Activated B cell treated with CpG ODN at 0.5 μM for 24 hours (primary cell): ENCODE data around the gene DIS3L2. TPM values are rescaled to one million over a fixed set of nuclear protein-coding genes. Genes with fewer than 3 reads are reported as not detected.

ENCODE experiments used
- ATAC-seq: fragments of 200-7000 bp; cut with Tn5 transposase; one replicate; pipeline ENCODE4 v1.10.0; 2021; ENCODE audit warnings: low read depth, mild to moderate bottlenecking, moderate library complexity
- CTCF ChIA-PET: fragments of 350-600 bp; sonication (Branson Sonifier 250); formaldehyde crosslinking; loops from one replicate; lab custom pipeline; 2021; ENCODE audit warnings: antibody characterized with exemption; lab: Charles Lee
- POLR2A ChIA-PET: fragments of 350-600 bp; sonication (Branson Sonifier 250); formaldehyde crosslinking; loops from one replicate; lab custom pipeline; 2021; ENCODE audit warnings: antibody characterized with exemption; lab: Charles Lee
- DNase-seq: peaks from one replicate; pipeline ENCODE4 v3.0.0; 2022
- H3K27ac Mint-ChIP-seq: one replicate; pipeline ENCODE4 v1.8.0; 2020; ENCODE audit warnings: mixed read lengths
- H3K27me3 Mint-ChIP-seq: one replicate; pipeline ENCODE4 v1.8.0; 2021; ENCODE audit warnings: mixed read lengths
- H3K36me3 Mint-ChIP-seq: one replicate; pipeline ENCODE4 v1.8.0; 2021; ENCODE audit warnings: low read depth, mixed read lengths
- H3K4me1 Mint-ChIP-seq: one replicate; pipeline ENCODE4 v1.8.0; 2021; ENCODE audit warnings: mixed read lengths
- H3K4me3 Mint-ChIP-seq: one replicate; pipeline ENCODE4 v1.8.0; 2020; ENCODE audit warnings: mild to moderate bottlenecking, mixed read lengths
- H3K9me3 Mint-ChIP-seq: one replicate; pipeline ENCODE4 v1.8.0; 2020; ENCODE audit warnings: mixed read lengths
- intact Hi-C: fragments of 100-400 bp; cut with micrococcal nuclease; formaldehyde crosslinking; loops from one replicate; pipeline ENCODE4 v1.15.1; 2024
- total RNA-seq: library from RNA; stranded (reverse); gene quantifications from 2 replicates; pipeline ENCODE4 v1.2.3, GENCODE V29; 2022
- TF ChIP-seq, protein P1 (sequence below): fragments of 200-600 bp; IDR thresholded peaks from one replicate; pipeline ENCODE4 v1.8.0; 2022; ENCODE audit warnings: antibody characterized with exemption, mild to moderate bottlenecking

DIS3L2 gene
- total RNA-seq, 1 donor from 2014 or later = 65.9 TPM

DNA sequence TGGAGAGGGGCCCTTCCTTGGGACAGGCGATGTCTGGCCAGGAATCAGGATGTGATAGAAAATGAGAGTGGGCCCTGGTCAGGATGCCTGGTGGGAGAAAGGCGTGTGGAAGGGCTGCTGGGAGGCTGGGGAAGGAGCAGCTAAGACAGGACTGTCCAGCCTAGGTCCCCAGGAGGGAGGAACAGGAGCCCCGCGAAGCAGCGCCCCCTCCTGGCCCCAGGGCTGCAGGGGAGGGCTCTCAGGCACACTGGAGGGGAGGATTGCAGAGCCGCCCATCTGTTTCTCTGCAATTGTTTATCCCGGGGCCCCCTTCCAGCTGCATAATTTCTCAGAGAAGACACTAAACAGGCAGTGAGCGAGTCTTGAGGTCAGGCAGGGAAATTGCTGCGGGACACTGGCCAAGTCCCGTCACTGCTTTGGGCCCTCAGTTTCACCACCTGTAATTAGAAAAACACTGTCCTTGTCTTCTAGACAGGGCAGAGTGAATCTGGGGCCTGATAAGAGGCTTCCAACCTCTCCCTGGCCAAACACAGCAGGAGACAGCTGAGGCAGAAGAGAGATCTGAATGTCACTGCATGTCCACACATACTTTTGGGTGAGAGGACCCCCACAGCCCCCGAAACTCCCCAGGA, 31.4 kb upstream of the DIS3L2 start:
- DNase-seq (no peak), ATAC-seq (no peak)
- Mint-ChIP-seq H3K4me3 (no peak overlapping the region), H3K27me3 (peaks cover 29% of the 10 kb centered on the region), H3K9me3 (no peaks in the 10 kb centered on the region), H3K4me1 (peaks cover 23% of the 10 kb centered on the region), H3K27ac (no peak overlapping the region), H3K36me3 (no peaks in the 10 kb centered on the region)
- intact Hi-C loops = loop anchor here (5.0 kb wide), 1 partner anchor 32 kb away; the partner anchor contains the start of gene DIS3L2
- ChIA-PET CTCF (interaction anchor here (1.1 kb wide), 1 partner anchor 211 kb away, joined by 3 read pairs; no protein-coding TSS in a partner anchor), POLR2A (no interaction called here)
- TF ChIP-seq, protein P1, sequence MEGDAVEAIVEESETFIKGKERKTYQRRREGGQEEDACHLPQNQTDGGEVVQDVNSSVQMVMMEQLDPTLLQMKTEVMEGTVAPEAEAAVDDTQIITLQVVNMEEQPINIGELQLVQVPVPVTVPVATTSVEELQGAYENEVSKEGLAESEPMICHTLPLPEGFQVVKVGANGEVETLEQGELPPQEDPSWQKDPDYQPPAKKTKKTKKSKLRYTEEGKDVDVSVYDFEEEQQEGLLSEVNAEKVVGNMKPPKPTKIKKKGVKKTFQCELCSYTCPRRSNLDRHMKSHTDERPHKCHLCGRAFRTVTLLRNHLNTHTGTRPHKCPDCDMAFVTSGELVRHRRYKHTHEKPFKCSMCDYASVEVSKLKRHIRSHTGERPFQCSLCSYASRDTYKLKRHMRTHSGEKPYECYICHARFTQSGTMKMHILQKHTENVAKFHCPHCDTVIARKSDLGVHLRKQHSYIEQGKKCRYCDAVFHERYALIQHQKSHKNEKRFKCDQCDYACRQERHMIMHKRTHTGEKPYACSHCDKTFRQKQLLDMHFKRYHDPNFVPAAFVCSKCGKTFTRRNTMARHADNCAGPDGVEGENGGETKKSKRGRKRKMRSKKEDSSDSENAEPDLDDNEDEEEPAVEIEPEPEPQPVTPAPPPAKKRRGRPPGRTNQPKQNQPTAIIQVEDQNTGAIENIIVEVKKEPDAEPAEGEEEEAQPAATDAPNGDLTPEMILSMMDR = no peak

DNA sequence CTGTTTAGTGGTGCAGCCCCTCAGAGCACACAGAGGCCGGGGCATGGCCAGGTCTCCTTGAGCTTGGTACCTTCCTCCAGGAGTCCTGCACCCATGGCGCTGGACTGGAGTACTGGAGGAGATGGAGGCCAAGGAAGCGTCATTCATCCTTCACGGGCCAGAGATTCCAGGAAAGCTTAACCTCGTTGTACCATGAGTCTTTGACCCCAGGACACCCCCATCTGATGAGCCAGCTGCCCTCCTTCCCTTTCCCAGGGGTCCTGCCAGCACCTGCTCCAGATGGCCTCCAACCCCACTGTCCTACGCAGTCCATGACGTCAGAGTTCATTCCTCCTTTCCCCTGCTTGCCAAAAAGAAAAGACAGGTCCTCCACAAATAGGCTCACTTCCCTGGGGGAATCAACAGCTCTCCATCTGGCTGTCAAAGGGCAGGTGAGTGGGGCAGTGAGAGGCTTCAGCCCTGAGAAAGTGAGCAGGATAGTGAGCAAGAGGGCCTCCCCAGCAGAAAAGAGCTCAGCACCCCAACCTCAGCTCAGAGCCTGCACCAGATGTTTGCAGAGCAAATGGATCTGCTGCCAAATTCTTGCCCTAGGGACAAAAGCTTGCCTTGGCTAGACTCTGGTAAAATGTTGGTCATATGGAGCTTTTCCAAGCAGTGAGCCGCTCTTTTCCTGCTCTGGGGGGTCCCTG, 30.8 kb upstream of the DIS3L2 start:
- H3K4me1 Mint-ChIP-seq = peaks cover 23% of the 10 kb centered on the region
- H3K27ac Mint-ChIP-seq = no peak overlapping the region
- POLR2A ChIA-PET = no interaction called here
- no peaks in the 10 kb centered on the region for H3K36me3 Mint-ChIP-seq
- DNase-seq (no peak), ATAC-seq (no peak)
- H3K4me3 Mint-ChIP-seq = no peak overlapping the region
- peaks cover 29% of the 10 kb centered on the region for H3K27me3 Mint-ChIP-seq
- H3K9me3 Mint-ChIP-seq = no peaks in the 10 kb centered on the region
- TF ChIP-seq, protein P1 = no peak
- CTCF ChIA-PET = interaction anchor here (1.1 kb wide), 1 partner anchor 210 kb away, joined by 3 read pairs; no protein-coding TSS in a partner anchor
- intact Hi-C loops = no loop called here

DNA sequence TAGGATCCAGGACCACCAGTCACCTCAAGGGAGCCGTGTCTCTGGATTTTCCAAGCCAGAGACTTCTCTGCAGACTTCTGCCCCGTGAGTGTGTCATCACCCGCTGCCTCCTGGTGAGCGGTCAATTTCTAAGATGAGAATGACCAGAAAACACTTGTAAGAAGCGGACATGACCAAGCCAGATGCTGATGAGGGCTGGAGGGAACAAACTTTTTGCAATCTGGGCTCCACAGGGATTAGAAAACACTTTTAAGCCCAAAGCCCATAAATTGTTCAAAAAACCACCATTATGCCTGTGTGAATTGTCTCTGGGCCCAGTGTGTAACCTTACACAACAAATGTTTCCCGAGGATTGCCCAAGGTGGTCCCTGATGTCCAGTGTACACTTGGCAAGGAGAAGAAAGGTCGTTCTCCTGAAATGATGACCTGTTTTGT, 30.0 kb upstream of the DIS3L2 start:
- Mint-ChIP-seq H3K27ac (no peak overlapping the region), H3K36me3 (no peaks in the 10 kb centered on the region), H3K27me3 (peaks cover 29% of the 10 kb centered on the region), H3K4me3 (no peak overlapping the region), H3K4me1 (peaks cover 22% of the 10 kb centered on the region), H3K9me3 (no peaks in the 10 kb centered on the region)
- DNase-seq (no peak), ATAC-seq (no peak)
- TF ChIP-seq, protein P1 = no peak
- intact Hi-C loops = no loop called here
- CTCF ChIA-PET = interaction anchor here (1.1 kb wide), 1 partner anchor 209 kb away, joined by 3 read pairs; no protein-coding TSS in a partner anchor
- POLR2A ChIA-PET = no interaction called here

DNA sequence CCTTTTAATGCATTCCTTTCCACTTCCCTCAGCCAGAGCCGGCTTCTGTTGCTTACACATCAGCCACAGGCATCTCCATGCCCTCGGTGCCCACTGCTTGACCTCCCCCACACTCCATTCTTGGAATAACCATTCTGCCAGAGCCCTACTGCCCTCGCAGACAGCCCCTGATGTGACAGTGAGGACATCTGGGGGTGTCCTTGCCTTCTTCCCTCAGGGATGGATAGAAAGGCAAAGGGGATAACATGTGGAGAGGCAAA, 28.9 kb upstream of the DIS3L2 start:
- no peak overlapping the region for H3K27ac Mint-ChIP-seq
- CTCF ChIA-PET = no interaction called here
- H3K27me3 Mint-ChIP-seq = peaks cover 25% of the 10 kb centered on the region
- DNase-seq (no peak), ATAC-seq (no peak)
- intact Hi-C loops = no loop called here
- no peaks in the 10 kb centered on the region for H3K36me3 Mint-ChIP-seq
- no peak overlapping the region for H3K4me3 Mint-ChIP-seq
- TF ChIP-seq, protein P1 = no peak
- H3K9me3 Mint-ChIP-seq = no peaks in the 10 kb centered on the region
- peaks cover 17% of the 10 kb centered on the region for H3K4me1 Mint-ChIP-seq
- POLR2A ChIA-PET = no interaction called here
